ENCODE results near the gene ZNF618. TPM values are rescaled to one million over a fixed set of nuclear protein-coding genes. Genes with fewer than 3 reads are reported as not detected.

The ZNF618 gene
- total and polyA plus RNA-seq, 2 experiments from 2014 or later: 20.0 to 26.0 TPM

DNA sequence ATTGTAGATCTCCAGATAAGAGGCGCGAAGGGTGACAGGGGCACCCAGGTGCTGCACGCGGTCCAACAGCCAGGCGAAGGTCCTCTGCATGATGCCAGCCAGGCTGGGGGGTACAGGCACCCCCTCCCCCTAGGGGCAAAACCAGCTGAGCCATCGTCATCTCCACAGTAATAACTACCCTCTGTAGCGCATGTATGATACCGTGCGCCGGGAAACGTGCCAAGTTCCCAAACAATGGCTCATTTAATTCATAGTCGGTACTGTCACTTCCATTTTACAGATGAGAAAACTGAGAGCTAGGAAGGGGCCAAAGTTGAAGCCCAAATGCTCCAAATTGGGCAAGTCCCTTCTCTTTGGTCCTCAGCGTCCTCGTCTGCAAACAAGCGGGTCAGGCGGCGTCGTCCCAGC lies 221.5 kb downstream of the ZNF618 start:
- peak in 1 of 2 donors; percentile 58 for DNase-seq (ENCODE audit: low read depth in 1 of 2, low spot score in 1 of 2)
- no peaks in the 10 kb centered on the region for H3K36me3 ChIP-seq
- H3K27me3 ChIP-seq: peaks cover 45% of the 10 kb centered on the region
- peak overlapping the region; percentile 38 for H3K4me3 ChIP-seq
- TF ChIP-seq CTCF (IDR thresholded peaks at IDR 0.05; ENCODE audit: low read depth, low read length): no peak
- H3K9me3 ChIP-seq (ENCODE audit: low read depth): no peaks in the 10 kb centered on the region
- no peaks in the 10 kb centered on the region for H3K4me1 ChIP-seq (ENCODE audit: low read depth)
- no peak overlapping the region for H3K27ac ChIP-seq

GRCh38 chr9:114098021-114098935 lies 222.2 kb downstream of the ZNF618 start:
- Histone ChIP-seq H3K9me3 (ENCODE audit: low read depth) (no peaks in the 10 kb centered on the region), H3K27ac (no peak overlapping the region), H3K27me3 (peaks cover 45% of the 10 kb centered on the region), H3K4me1 (ENCODE audit: low read depth) (no peaks in the 10 kb centered on the region), H3K36me3 (no peaks in the 10 kb centered on the region), H3K4me3 (peak overlapping the region; percentile 38)
- DNase-seq (ENCODE audit: low read depth in 1 of 2, low spot score in 1 of 2): peak in 1 of 2 donors; percentile 77
- TF ChIP-seq CTCF (IDR thresholded peaks at IDR 0.05; ENCODE audit: low read depth, low read length): no peak

GRCh38 chr9:114098936-114099668 lies 223.0 kb downstream of the ZNF618 start, which contains the start of gene KIF12:
Gene KIF12, minus strand, starts transcription at chr9:114099292. Its CDS starts 16 bp downstream, at chr9:114099276.
- Histone ChIP-seq H3K27me3 (peaks cover 51% of the 10 kb centered on the region), H3K4me1 (ENCODE audit: low read depth) (no peaks in the 10 kb centered on the region), H3K4me3 (peak within 1 kb of the TSS; percentile 38), H3K27ac (no peak within 1 kb of the TSS), H3K36me3 (no peaks in the 10 kb centered on the region), H3K9me3 (ENCODE audit: low read depth) (no peaks in the 10 kb centered on the region)
- TF ChIP-seq CTCF (IDR thresholded peaks at IDR 0.05; ENCODE audit: low read depth, low read length): no peak
- DNase-seq (ENCODE audit: low read depth in 1 of 2, low spot score in 1 of 2): no peak

DNA sequence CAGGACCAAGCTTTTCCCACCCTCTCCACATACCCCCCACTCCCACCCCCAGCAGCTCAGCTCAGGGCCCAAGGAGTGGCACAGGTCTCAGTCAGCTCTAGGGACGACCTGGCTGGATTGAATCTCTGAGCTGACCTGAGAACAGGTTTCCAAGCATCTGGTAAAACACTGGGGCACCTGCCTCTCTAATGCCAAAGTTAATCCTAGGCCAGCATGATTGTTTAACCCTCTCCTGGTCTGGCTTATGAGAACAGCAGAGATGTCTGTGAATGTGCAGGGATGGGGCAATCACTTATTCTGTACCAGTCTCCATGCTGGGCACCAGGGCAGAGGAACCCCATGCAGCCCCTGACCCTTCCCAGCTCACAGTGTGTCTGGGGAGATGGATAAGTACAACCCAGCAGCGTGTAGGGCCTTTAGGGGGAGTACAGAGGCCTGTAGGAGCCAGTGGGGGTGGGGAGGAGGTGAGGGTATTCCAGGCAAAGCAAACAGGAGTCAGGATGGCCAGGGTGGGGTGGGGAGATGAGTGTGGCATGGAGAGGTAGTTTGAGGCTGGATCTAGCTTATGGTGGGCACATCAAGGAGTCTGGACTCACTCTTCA lies 223.7 kb downstream of the ZNF618 start:
- no peak overlapping the region for H3K27ac ChIP-seq
- H3K36me3 ChIP-seq: no peaks in the 10 kb centered on the region
- no peak overlapping the region for H3K4me3 ChIP-seq
- H3K9me3 ChIP-seq (ENCODE audit: low read depth): no peaks in the 10 kb centered on the region
- no peak for DNase-seq (ENCODE audit: low read depth in 1 of 2, low spot score in 1 of 2)
- TF ChIP-seq CTCF (IDR thresholded peaks at IDR 0.05; ENCODE audit: low read depth, low read length): no peak
- H3K4me1 ChIP-seq (ENCODE audit: low read depth): no peaks in the 10 kb centered on the region
- H3K27me3 ChIP-seq: peaks cover 57% of the 10 kb centered on the region

DNA sequence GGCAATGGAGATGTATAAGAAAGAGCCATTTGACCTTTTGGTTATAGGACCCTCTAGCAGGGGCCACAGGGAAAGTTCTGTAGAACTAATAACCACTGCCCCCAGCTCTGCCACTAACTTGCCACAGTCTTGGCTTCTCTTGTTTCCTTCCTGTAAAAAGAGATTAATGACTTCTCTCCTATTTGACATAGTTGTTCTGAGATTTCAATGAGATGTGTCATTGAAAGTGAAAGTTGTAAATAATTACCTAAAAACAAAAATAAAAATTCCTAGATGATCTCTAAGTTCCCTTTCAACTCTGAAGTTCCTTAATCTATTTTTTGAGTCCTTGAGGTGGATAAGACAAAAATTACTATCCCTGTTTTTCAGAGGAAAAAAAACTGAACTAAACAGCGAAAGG lies 224.4 kb downstream of the ZNF618 start:
- DNase-seq (ENCODE audit: low read depth in 1 of 2, low spot score in 1 of 2): no peak
- H3K27me3 ChIP-seq: peaks cover 65% of the 10 kb centered on the region
- no peaks in the 10 kb centered on the region for H3K4me1 ChIP-seq (ENCODE audit: low read depth)
- no peaks in the 10 kb centered on the region for H3K36me3 ChIP-seq
- H3K9me3 ChIP-seq (ENCODE audit: low read depth): no peaks in the 10 kb centered on the region
- H3K4me3 ChIP-seq: no peak overlapping the region
- H3K27ac ChIP-seq: no peak overlapping the region
- TF ChIP-seq CTCF (IDR thresholded peaks at IDR 0.05; ENCODE audit: low read depth, low read length): no peak

Measured in cardiac muscle cell (in vitro differentiated cells and primary cell).